GM23338 (cell line): ENCODE measurements around the gene ANKRD2. TPM values are rescaled to one million over a fixed set of nuclear protein-coding genes. Genes with fewer than 3 reads are reported as not detected.

Experiments used
- ATAC-seq: fragments of 200-7000 bp; cut with Tn5 transposase; 3 replicates; pipeline ENCODE4 v1.9.1; 2020
- DNase-seq: peaks from one replicate; pipeline ENCODE4 v3.0.0-alpha.2; 2015; ENCODE audit warnings: low spot score
- H2AFZ ChIP-seq: fragments of 200-600 bp; sonication (generic); 2 replicates; pipeline ENCODE4 v1.8.0; 2016; ENCODE audit warnings: antibody characterized with exemption, mild to moderate bottlenecking, moderate library complexity
- H3F3A ChIP-seq: fragments of 200-600 bp; sonication (generic); replicated peaks from 2 replicates; pipeline ENCODE4 v1.8.0; 2017; ENCODE audit warnings: antibody characterized with exemption, mixed run types, low read depth
- H3K27ac ChIP-seq: fragments of 200-600 bp; sonication (generic); 2 replicates; pipeline ENCODE4 v1.6.1; 2016; ENCODE audit warnings: low read depth
- H3K27me3 ChIP-seq: fragments of 200-600 bp; sonication (generic); 2 replicates; pipeline ENCODE4 v1.8.0; 2016; ENCODE audit warnings: mild to moderate bottlenecking, mixed run types, moderate library complexity; ENCODE audit not compliant: insufficient read depth
- H3K36me3 ChIP-seq: fragments of 200-600 bp; sonication (generic); 2 replicates; pipeline ENCODE4 v1.8.0; 2016; ENCODE audit warnings: mild to moderate bottlenecking; ENCODE audit not compliant: insufficient read depth
- H3K4me1 ChIP-seq: fragments of 200-600 bp; sonication (generic); 2 replicates; pipeline ENCODE4 v1.8.0; 2016; ENCODE audit warnings: mild to moderate bottlenecking, moderate library complexity; ENCODE audit not compliant: insufficient read depth
- H3K4me2 ChIP-seq: fragments of 200-600 bp; sonication (generic); 2 replicates; pipeline ENCODE4 v1.7.1; 2017; ENCODE audit warnings: mixed run types
- H3K4me3 ChIP-seq: fragments of 200-600 bp; sonication (generic); 2 replicates; pipeline ENCODE4 v1.6.1; 2016; ENCODE audit warnings: mixed run types
- H3K79me2 ChIP-seq: fragments of 200-600 bp; sonication (generic); replicated peaks from 2 replicates; pipeline ENCODE4 v1.8.0; 2017; ENCODE audit warnings: mild to moderate bottlenecking; ENCODE audit not compliant: insufficient read depth
- H3K9me2 ChIP-seq: fragments of 200-600 bp; sonication (generic); 2 replicates; pipeline ENCODE4 v1.8.0; 2017; ENCODE audit not compliant: insufficient read depth
- H4K20me1 ChIP-seq: fragments of 200-600 bp; sonication (generic); replicated peaks from 2 replicates; pipeline ENCODE4 v1.8.0; 2017; ENCODE audit warnings: mild to moderate bottlenecking; ENCODE audit not compliant: insufficient read depth
- H3K27ac Mint-ChIP-seq: 2 replicates; pipeline ENCODE4 v1.8.0; 2020; ENCODE audit warnings: inconsistent platforms, mild to moderate bottlenecking, moderate library complexity, mixed read lengths
- H3K27me3 Mint-ChIP-seq: 3 replicates; pipeline ENCODE4 v1.8.0; 2022; ENCODE audit warnings: low read depth, mild to moderate bottlenecking, moderate library complexity, mixed read lengths, inconsistent platforms; ENCODE audit not compliant: insufficient read depth, poor library complexity
- H3K36me3 Mint-ChIP-seq: 3 replicates; pipeline ENCODE4 v1.8.0; 2021; ENCODE audit warnings: low read depth, mild to moderate bottlenecking, inconsistent platforms, moderate library complexity, mixed read lengths
- H3K4me1 Mint-ChIP-seq: 3 replicates; pipeline ENCODE4 v1.8.0; 2020; ENCODE audit warnings: mild to moderate bottlenecking, inconsistent platforms, mixed read lengths
- H3K4me3 Mint-ChIP-seq: 3 replicates; pipeline ENCODE4 v1.8.0; 2021; ENCODE audit warnings: moderate library complexity, mild to moderate bottlenecking, inconsistent platforms, mixed read lengths
- H3K9me3 Mint-ChIP-seq: 3 replicates; pipeline ENCODE4 v1.8.0; 2020; ENCODE audit warnings: moderate library complexity, mild to moderate bottlenecking, inconsistent platforms, mixed read lengths
- CTCF ChIP-seq, 2 experiments: fragments of 200-600 bp in 1 of 2; sonication (generic) in 1 of 2; conservative IDR thresholded peaks; 2 replicates each; pipeline versions ENCODE4 v1.5.1 to v1.6.1; 2016 to 2017; ENCODE audit warnings: antibody characterized with exemption in 2 of 2, low read depth in 2 of 2, mild to moderate bottlenecking in 2 of 2, moderate library complexity in 1 of 2
- ETS1 ChIP-seq: IDR thresholded peaks from 2 replicates; pipeline ENCODE4 v1.6.1; 2016; ENCODE audit warnings: antibody characterized with exemption
- EZH2 ChIP-seq: fragments of 200-600 bp; sonication (generic); IDR thresholded peaks from one replicate; pipeline ENCODE4 v1.8.0; 2017; ENCODE audit warnings: antibody characterized with exemption, mild to moderate bottlenecking, low read depth; ENCODE audit not compliant: unreplicated experiment
- EZH2phosphoT487 ChIP-seq: fragments of 200-600 bp; sonication (generic); IDR thresholded peaks from one replicate; pipeline ENCODE4 v1.8.1; 2018; ENCODE audit warnings: antibody characterized with exemption; ENCODE audit not compliant: unreplicated experiment
- ZNF114 ChIP-seq: fragments of 250-450 bp; sonication (Bioruptor Pico); IDR thresholded peaks from 2 replicates; pipeline ENCODE4 v1.5.0; 2020; ENCODE audit warnings: mild to moderate bottlenecking, moderate library complexity
- polyA plus RNA-seq: library from polyadenylated mRNA; unstranded; fragments of >200 nt; fragmentation: Nextera tagmentation; extraction: Ambion mirVana; gene quantifications from 2 replicates; pipeline ENCODE4 v1.2.1, GENCODE V29; 2016
- total RNA-seq: library from RNA; depleted of rRNA; stranded (reverse); fragments of >200 nt; shearing (Covaris generic); gene quantifications from 2 replicates; pipeline ENCODE4 v1.2.3, GENCODE V29; 2014
- TF ChIP-seq, protein P1 (sequence below): fragments of 250-450 bp; sonication (Bioruptor Pico); IDR thresholded peaks from 2 replicates; pipeline ENCODE4 v1.5.0; 2020; ENCODE audit warnings: mild to moderate bottlenecking, moderate library complexity
- TF ChIP-seq, protein P2 (sequence below): IDR thresholded peaks from one replicate; pipeline ENCODE4 v1.6.1; 2018; ENCODE audit warnings: antibody characterized with exemption; ENCODE audit not compliant: unreplicated experiment

ANKRD2 gene
- total and polyA plus RNA-seq, 2 experiments from 2014 or later, result not detected

DNA sequence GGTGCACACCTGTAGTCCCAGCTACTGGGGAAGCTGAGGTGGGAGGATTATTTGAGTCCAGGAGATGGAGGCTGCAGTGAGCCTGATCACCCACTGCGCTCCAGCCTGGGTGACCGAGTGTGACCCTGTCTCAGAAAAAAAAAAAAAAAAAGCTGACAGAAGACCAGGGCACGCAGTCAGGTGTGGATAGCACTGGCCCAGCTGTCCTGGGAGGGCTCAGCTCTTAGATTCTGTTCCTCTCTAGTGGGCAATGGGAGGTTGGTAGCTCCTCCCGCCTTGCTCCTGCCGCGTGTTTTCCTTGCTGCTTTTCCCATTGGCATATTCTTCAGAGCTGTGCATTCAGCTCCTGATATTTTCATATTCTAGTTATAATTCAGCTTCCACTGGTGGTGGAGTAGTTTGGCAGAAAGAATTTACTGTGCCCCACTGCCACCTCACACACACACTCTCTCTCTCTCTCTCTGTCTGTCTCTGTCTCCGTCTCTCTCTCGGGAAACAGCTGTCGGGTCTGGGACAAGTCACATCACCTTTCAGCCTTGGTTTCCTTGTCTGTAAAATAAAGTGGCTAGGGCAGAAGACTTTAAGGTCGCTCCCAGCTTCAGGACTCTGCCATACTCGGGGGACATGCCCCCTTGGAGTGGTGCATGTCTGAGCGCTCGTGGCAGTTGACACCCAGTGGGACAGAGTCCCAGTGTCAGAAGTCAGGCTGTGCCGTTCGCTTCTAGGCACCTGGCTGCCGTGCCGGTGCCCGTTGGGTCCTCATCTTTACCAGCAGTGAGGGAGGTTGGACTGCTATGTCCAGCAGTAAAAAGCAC lies 25.9 kb upstream of the ANKRD2 start:
- Histone ChIP-seq H3K4me3 (no peak overlapping the region), H3K9me2 (no peaks in the 10 kb centered on the region), H2AFZ (no peak overlapping the region), H3K27ac (no peak overlapping the region), H3K4me2 (no peak overlapping the region), H3K79me2 (no peaks in the 10 kb centered on the region; the same call in none of the 2 replicates), H4K20me1 (no peaks in the 10 kb centered on the region), H3F3A (0 out of 2 replicates have a peak, but pooled peaks cover 3% of the 10 kb centered on the region), H3K27me3 (no peaks in the 10 kb centered on the region), H3K4me1 (peaks cover 16% of the 10 kb centered on the region), H3K36me3 (no peaks in the 10 kb centered on the region)
- Mint-ChIP-seq H3K4me3 (no peak overlapping the region), H3K27me3 (peaks cover 11% of the 10 kb centered on the region), H3K4me1 (peaks cover 44% of the 10 kb centered on the region), H3K36me3 (no peaks in the 10 kb centered on the region), H3K27ac (no peak overlapping the region), H3K9me3 (no peaks in the 10 kb centered on the region; the same call in 2 of the 3 replicates)
- DNase-seq (no peak), ATAC-seq (no peak)
- no peak for TF ChIP-seq ETS1
- TF ChIP-seq EZH2, result no peak
- TF ChIP-seq, protein P1, sequence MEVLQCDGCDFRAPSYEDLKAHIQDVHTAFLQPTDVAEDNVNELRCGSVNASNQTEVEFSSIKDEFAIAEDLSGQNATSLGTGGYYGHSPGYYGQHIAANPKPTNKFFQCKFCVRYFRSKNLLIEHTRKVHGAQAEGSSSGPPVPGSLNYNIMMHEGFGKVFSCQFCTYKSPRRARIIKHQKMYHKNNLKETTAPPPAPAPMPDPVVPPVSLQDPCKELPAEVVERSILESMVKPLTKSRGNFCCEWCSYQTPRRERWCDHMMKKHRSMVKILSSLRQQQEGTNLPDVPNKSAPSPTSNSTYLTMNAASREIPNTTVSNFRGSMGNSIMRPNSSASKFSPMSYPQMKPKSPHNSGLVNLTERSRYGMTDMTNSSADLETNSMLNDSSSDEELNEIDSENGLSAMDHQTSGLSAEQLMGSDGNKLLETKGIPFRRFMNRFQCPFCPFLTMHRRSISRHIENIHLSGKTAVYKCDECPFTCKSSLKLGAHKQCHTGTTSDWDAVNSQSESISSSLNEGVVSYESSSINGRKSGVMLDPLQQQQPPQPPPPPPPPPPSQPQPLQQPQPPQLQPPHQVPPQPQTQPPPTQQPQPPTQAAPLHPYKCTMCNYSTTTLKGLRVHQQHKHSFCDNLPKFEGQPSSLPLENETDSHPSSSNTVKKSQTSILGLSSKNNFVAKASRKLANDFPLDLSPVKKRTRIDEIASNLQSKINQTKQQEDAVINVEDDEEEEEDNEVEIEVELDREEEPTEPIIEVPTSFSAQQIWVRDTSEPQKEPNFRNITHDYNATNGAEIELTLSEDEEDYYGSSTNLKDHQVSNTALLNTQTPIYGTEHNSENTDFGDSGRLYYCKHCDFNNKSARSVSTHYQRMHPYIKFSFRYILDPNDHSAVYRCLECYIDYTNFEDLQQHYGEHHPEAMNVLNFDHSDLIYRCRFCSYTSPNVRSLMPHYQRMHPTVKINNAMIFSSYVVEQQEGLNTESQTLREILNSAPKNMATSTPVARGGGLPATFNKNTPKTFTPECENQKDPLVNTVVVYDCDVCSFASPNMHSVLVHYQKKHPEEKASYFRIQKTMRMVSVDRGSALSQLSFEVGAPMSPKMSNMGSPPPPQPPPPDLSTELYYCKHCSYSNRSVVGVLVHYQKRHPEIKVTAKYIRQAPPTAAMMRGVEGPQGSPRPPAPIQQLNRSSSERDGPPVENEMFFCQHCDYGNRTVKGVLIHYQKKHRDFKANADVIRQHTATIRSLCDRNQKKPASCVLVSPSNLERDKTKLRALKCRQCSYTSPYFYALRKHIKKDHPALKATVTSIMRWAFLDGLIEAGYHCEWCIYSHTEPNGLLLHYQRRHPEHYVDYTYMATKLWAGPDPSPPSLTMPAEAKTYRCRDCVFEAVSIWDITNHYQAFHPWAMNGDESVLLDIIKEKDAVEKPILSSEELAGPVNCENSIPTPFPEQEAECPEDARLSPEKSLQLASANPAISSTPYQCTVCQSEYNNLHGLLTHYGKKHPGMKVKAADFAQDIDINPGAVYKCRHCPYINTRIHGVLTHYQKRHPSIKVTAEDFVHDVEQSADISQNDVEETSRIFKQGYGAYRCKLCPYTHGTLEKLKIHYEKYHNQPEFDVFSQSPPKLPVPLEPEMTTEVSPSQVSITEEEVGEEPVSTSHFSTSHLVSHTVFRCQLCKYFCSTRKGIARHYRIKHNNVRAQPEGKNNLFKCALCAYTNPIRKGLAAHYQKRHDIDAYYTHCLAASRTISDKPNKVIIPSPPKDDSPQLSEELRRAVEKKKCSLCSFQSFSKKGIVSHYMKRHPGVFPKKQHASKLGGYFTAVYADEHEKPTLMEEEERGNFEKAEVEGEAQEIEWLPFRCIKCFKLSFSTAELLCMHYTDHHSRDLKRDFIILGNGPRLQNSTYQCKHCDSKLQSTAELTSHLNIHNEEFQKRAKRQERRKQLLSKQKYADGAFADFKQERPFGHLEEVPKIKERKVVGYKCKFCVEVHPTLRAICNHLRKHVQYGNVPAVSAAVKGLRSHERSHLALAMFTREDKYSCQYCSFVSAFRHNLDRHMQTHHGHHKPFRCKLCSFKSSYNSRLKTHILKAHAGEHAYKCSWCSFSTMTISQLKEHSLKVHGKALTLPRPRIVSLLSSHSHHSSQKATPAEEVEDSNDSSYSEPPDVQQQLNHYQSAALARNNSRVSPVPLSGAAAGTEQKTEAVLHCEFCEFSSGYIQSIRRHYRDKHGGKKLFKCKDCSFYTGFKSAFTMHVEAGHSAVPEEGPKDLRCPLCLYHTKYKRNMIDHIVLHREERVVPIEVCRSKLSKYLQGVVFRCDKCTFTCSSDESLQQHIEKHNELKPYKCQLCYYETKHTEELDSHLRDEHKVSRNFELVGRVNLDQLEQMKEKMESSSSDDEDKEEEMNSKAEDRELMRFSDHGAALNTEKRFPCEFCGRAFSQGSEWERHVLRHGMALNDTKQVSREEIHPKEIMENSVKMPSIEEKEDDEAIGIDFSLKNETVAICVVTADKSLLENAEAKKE (CRISPR knock-in tag), result no peak
- TF ChIP-seq, protein P2, sequence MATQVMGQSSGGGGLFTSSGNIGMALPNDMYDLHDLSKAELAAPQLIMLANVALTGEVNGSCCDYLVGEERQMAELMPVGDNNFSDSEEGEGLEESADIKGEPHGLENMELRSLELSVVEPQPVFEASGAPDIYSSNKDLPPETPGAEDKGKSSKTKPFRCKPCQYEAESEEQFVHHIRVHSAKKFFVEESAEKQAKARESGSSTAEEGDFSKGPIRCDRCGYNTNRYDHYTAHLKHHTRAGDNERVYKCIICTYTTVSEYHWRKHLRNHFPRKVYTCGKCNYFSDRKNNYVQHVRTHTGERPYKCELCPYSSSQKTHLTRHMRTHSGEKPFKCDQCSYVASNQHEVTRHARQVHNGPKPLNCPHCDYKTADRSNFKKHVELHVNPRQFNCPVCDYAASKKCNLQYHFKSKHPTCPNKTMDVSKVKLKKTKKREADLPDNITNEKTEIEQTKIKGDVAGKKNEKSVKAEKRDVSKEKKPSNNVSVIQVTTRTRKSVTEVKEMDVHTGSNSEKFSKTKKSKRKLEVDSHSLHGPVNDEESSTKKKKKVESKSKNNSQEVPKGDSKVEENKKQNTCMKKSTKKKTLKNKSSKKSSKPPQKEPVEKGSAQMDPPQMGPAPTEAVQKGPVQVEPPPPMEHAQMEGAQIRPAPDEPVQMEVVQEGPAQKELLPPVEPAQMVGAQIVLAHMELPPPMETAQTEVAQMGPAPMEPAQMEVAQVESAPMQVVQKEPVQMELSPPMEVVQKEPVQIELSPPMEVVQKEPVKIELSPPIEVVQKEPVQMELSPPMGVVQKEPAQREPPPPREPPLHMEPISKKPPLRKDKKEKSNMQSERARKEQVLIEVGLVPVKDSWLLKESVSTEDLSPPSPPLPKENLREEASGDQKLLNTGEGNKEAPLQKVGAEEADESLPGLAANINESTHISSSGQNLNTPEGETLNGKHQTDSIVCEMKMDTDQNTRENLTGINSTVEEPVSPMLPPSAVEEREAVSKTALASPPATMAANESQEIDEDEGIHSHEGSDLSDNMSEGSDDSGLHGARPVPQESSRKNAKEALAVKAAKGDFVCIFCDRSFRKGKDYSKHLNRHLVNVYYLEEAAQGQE, result no peak
- TF ChIP-seq ZNF114 (CRISPR knock-in tag), result no peak
- no peak for TF ChIP-seq CTCF (conservative IDR thresholded peaks at IDR 0.05; ENCODE audit: low read depth in 2 of 2)
- no peak for TF ChIP-seq EZH2phosphoT487
